Coronary artery (tissue), 2 donors: Measurements from ENCODE around the gene ZNF839.

ENCODE experiments used
- DNase-seq: peaks from one replicate; pipeline ENCODE4 v3.0.0-alpha.2; 2017; ENCODE audit warnings: low spot score
- H3K27ac ChIP-seq, 2 donors: fragments of 200-600 bp; sonication (generic); one replicate each; pipeline ENCODE4 v1.5.1; 2016 to 2019
- H3K4me3 ChIP-seq: fragments of 200-600 bp; sonication (generic); 2 replicates; pipeline ENCODE4 v1.5.1; 2016; ENCODE audit warnings: mild to moderate bottlenecking, moderate library complexity
- TF ChIP-seq, protein P1 (sequence below): fragments of 200-600 bp; sonication (generic); IDR thresholded peaks from one replicate; pipeline ENCODE4 v1.5.1; 2019; ENCODE audit warnings: antibody characterized with exemption

Gene ZNF839

DNA sequence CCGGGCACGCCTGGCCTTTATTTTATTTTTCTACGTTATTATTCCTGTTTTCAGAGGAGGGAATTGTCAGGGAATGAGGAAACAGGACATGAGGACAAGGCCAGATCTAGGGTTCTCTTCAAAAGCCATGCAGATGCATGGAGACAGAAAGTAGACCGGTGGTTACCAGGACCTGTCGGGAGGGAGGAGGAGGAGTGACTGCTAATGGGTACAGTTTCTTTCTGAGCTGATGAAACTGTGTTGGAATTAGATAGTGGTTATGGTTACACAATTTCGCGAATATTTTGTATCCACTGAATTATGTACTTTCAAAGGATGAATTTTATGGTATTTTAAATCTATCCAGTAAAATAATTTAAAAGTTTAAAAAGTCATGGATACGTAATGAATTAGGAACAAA is 11.3 kb downstream of the ZNF839 start:
- H3K27ac ChIP-seq = no peak overlapping the region
- DNase-seq = no peak
- TF ChIP-seq, protein P1, sequence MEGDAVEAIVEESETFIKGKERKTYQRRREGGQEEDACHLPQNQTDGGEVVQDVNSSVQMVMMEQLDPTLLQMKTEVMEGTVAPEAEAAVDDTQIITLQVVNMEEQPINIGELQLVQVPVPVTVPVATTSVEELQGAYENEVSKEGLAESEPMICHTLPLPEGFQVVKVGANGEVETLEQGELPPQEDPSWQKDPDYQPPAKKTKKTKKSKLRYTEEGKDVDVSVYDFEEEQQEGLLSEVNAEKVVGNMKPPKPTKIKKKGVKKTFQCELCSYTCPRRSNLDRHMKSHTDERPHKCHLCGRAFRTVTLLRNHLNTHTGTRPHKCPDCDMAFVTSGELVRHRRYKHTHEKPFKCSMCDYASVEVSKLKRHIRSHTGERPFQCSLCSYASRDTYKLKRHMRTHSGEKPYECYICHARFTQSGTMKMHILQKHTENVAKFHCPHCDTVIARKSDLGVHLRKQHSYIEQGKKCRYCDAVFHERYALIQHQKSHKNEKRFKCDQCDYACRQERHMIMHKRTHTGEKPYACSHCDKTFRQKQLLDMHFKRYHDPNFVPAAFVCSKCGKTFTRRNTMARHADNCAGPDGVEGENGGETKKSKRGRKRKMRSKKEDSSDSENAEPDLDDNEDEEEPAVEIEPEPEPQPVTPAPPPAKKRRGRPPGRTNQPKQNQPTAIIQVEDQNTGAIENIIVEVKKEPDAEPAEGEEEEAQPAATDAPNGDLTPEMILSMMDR = no peak
- H3K4me3 ChIP-seq = no peak overlapping the region

DNA sequence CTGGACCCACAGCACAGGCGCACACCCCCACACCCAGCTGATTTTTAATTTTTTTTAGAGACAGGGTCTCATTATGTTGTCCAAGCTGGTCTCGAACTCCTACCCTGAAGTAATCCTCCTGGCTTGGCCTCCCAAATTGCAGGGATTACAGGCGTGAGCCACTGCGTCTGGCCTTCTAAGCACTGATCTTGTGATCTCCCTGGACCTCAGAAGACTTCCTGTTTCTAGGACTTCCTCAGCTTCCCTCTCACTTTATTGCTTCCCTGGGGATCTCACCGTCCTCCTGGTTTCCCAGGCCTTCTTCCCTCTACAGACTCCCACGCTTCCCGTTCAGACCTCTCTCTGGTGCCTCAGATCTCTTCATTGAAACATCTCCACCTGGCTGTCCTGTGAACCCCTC is 13.8 kb downstream of the ZNF839 start:
- Histone ChIP-seq H3K4me3 (no peak overlapping the region), H3K27ac (no peak overlapping the region)
- no peak for DNase-seq
- TF ChIP-seq, protein P1 = no peak

DNA sequence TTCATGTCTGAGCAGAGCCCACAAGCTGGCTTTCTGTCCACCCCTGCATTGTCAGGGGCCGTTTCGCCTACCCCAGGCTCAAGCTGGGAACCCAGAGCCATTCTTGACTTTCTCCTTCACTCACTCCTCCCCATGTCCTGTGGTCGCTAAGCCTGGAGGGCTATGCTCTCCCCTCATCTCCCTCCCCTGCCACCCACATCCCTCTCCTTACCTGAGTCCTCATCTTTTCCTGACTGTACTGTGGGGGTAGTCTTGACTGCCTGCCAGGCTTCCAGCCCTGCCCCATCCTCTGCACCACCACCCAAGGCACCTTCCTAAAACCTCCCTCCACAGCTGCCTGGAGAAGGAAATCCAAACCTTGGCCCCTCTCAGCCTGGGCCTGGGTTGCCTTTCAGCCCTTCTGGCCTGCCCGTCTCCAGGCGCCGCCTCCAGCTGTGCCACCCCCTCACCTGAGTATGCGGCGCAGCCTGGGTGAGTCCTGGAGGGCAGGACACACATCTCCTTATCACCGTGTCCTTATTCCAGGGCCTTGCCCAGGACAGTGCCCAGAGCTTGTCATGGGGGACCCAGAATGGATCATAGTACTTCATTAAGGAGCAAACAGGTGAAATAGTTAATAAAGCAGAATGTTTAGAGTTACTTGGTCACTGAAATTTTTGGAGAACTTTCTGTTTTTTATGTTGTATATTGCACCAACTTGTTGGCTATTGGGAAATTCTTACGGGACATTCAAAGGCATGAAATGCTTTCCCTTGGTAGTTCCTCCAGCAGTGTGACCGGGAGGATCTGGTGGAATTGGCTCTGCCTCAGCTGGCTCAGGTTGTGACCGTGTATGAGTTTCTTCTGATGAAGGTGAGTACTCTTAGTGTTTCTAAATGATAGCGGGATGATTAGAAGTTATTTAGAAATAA is 14.5 kb downstream of the ZNF839 start:
- TF ChIP-seq, protein P1 = no peak
- H3K4me3 ChIP-seq = no peak overlapping the region
- no peak overlapping the region for H3K27ac ChIP-seq
- DNase-seq = no peak

DNA sequence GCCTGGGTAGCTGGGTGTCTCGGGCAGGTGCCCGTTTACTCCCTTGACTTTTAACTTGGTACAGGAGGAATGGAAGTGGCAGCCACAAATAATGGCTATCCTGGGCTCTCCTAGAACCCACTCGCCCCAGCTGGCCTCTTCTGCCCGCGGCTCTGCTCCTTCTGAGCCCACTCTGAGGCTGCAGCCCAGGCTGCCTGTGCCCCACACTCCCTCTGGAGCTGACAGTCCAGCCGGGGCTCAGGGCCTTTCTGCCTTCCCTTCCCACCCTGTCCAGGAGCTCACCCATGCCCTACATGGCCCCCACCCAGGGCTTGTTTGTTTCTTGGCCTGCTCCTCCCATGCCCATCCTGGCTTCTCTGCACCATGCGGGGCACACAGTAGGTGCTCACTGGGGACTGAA is 15.6 kb downstream of the ZNF839 start:
- H3K4me3 ChIP-seq = no peak overlapping the region
- TF ChIP-seq, protein P1 = no peak
- H3K27ac ChIP-seq = no peak overlapping the region
- no peak for DNase-seq

DNA sequence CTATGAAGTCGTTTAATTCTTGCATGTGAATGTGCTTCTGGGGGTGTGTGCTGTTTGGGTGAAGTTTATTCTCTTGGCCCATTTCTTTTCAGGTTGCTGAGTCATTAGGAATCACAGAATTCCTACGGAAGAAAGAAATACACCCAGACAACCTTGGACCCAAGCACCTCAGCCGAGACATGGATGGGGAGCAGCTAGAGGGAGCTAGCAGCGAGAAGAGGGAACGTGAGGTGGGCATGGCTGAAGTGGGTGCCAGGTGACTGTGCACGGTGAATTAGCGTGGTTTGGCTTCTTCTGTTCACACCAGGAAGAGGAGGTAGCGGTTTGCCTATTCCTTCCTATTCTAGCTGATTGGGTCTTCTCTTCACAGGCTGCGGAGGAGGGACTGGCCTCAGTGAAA is 19.2 kb downstream of the ZNF839 start:
- H3K27ac ChIP-seq = no peak overlapping the region
- TF ChIP-seq, protein P1 = no peak
- DNase-seq = no peak

DNA sequence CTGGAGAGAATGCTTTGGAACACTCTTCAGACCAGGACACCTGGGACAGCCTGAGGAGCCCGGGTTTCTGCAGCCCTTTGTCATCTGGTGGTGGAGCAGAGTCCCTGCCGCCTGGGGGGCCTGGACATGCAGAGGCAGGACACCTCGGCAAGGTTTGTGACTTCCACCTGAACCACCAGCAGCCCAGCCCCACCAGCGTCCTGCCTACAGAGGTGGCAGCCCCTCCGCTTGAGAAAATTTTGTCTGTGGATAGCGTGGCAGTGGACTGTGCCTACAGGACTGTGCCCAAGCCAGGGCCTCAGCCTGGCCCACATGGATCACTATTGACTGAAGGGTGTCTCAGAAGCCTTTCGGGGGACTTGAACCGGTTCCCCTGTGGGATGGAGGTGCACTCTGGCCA is 22.0 kb downstream of the ZNF839 start:
- H3K27ac ChIP-seq = no peak overlapping the region
- no peak overlapping the region for H3K4me3 ChIP-seq
- TF ChIP-seq, protein P1 = no peak
- no peak for DNase-seq

More for the DNA sequence above, 19.2 kb downstream of the ZNF839 start:
- no peak overlapping the region for H3K4me3 ChIP-seq

DNA sequence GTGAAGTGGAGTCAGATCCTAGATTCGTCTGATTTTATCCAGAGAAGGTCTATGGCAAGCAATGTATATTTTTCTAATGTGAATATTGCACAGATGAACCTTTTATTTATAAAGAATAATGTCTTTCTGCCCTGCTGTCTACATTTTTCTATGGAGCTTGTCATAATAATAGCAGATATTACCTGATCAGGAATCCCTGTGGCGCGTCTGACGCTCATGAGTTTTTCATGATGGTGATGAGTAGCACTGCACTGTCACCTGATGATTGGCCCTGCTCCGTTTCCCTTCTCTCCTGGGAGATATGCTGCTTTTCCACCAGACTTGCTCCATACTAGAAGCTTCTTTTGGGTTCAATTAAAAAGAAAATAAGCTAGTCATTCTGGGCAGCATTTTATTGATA is 22.7 kb downstream of the ZNF839 start:
- TF ChIP-seq, protein P1 = no peak
- no peak for DNase-seq
- Histone ChIP-seq H3K4me3 (no peak overlapping the region), H3K27ac (no peak overlapping the region)
